ENCODE data around the gene BICD2. TPM values are rescaled to one million over a fixed set of nuclear protein-coding genes. Genes with fewer than 3 reads are reported as not detected.
"Not testable (repeated sequence)": the region's sequence is repeated elsewhere in the genome, so short reads cannot be mapped to it uniquely, and the experiment has no call there.

The BICD2 gene
- total and polyA plus RNA-seq, 4 donors: 2.5 to 16.0 (median 11.2) TPM

GRCh38 chr9:92798358-92798757 lies 33.7 kb upstream of the BICD2 start:
- H3K27me3 ChIP-seq (ENCODE audit: control insufficient read depth in 4 of 4, insufficient read depth in 4 of 4, low read length in 3 of 4): peaks cover 0 to 4% (median 0%) of the 10 kb centered on the region in 4 donors
- peaks cover 0 to 12% (median 10%) of the 10 kb centered on the region in 4 donors for H3K4me1 ChIP-seq (ENCODE audit: control insufficient read depth in 4 of 4, insufficient read depth in 4 of 4, low read length in 3 of 4)
- H3K9me3 ChIP-seq (ENCODE audit: control insufficient read depth in 4 of 4, low read length in 3 of 4): no peaks in the 10 kb centered on the region
- no peak overlapping the region for H3K4me3 ChIP-seq (ENCODE audit: low read depth in 1 of 3, low read length in 3 of 3)
- DNase-seq (ENCODE audit: low spot score): no peak
- TF ChIP-seq NR2F2 (IDR thresholded peaks at IDR 0.05): no peak
- no peak for TF ChIP-seq HNF4A (conservative IDR thresholded peaks at IDR 0.05)
- TF ChIP-seq CTCF (IDR thresholded peaks at IDR 0.05; ENCODE audit: low read depth, low read length, missing input control): no peak
- H3K9ac ChIP-seq (ENCODE audit: low read depth in 1 of 2, low read length in 2 of 2): no peak overlapping the region
- WGBS: 87% methylated on average over 11 of the region's 11 CpGs
- no peak overlapping the region for H3K27ac ChIP-seq (ENCODE audit: low read depth in 1 of 2, low read length in 2 of 2)
- no peaks in the 10 kb centered on the region for H3K36me3 ChIP-seq (ENCODE audit: control insufficient read depth in 4 of 4, insufficient read depth in 3 of 4, low read depth in 1 of 4, low read length in 3 of 4)

- H3K27ac ChIP-seq (ENCODE audit: low read depth in 1 of 2, low read length in 2 of 2); H3K36me3 ChIP-seq (ENCODE audit: control insufficient read depth in 4 of 4, insufficient read depth in 3 of 4, low read depth in 1 of 4, low read length in 3 of 4); H3K27me3 ChIP-seq (ENCODE audit: control insufficient read depth in 4 of 4, insufficient read depth in 4 of 4, low read length in 3 of 4); H3K9ac ChIP-seq (ENCODE audit: low read depth in 1 of 2, low read length in 2 of 2); H3K4me3 ChIP-seq (ENCODE audit: low read depth in 1 of 3, low read length in 3 of 3); H3K9me3 ChIP-seq (ENCODE audit: control insufficient read depth in 4 of 4, low read length in 3 of 4); DNase-seq (ENCODE audit: low spot score): not testable (repeated sequence)
- 48% methylated on average over 9 of the region's 9 CpGs for WGBS
- peaks cover 0 to 12% (median 10%) of the 10 kb centered on the region in 4 donors for H3K4me1 ChIP-seq (ENCODE audit: control insufficient read depth in 4 of 4, insufficient read depth in 4 of 4, low read length in 3 of 4)
Observed at GRCh38 chr9:92796337-92796804, 31.7 kb upstream of the BICD2 start.

- Histone ChIP-seq H3K4me3 (ENCODE audit: low read depth in 1 of 3, low read length in 3 of 3) (no peak overlapping the region), H3K27ac (ENCODE audit: low read depth in 1 of 2, low read length in 2 of 2) (no peak overlapping the region), H3K36me3 (ENCODE audit: control insufficient read depth in 4 of 4, insufficient read depth in 3 of 4, low read depth in 1 of 4, low read length in 3 of 4) (no peaks in the 10 kb centered on the region), H3K4me1 (ENCODE audit: control insufficient read depth in 4 of 4, insufficient read depth in 4 of 4, low read length in 3 of 4) (peaks cover 0 to 12% (median 10%) of the 10 kb centered on the region in 4 donors), H3K9ac (ENCODE audit: low read depth in 1 of 2, low read length in 2 of 2) (no peak overlapping the region), H3K9me3 (ENCODE audit: control insufficient read depth in 4 of 4, low read length in 3 of 4) (no peaks in the 10 kb centered on the region), H3K27me3 (ENCODE audit: control insufficient read depth in 4 of 4, insufficient read depth in 4 of 4, low read length in 3 of 4) (peaks cover 0 to 1% (median 0%) of the 10 kb centered on the region in 4 donors)
- TF ChIP-seq JUND (IDR thresholded peaks at IDR 0.05) (no peak), HNF4G (IDR thresholded peaks at IDR 0.05) (no peak), ATF3 (IDR thresholded peaks at IDR 0.05) (no peak), CTCF (IDR thresholded peaks at IDR 0.05; ENCODE audit: low read depth, low read length, missing input control) (no peak), RAD21 (IDR thresholded peaks at IDR 0.05) (no peak), TAF1 (conservative IDR thresholded peaks at IDR 0.05) (no peak), RXRA (IDR thresholded peaks at IDR 0.05) (no peak), SP1 (IDR thresholded peaks at IDR 0.05) (no peak), REST (IDR thresholded peaks at IDR 0.05) (no peak), FOXA2 (IDR thresholded peaks at IDR 0.05) (no peak)
- 56% methylated on average over 9 of the region's 9 CpGs for WGBS
- no peak for DNase-seq (ENCODE audit: low spot score)
Observed at GRCh38 chr9:92795598-92796336, 31.1 kb upstream of the BICD2 start.
